ENCODE results near the gene NHLRC2.

NHLRC2 gene

DNA sequence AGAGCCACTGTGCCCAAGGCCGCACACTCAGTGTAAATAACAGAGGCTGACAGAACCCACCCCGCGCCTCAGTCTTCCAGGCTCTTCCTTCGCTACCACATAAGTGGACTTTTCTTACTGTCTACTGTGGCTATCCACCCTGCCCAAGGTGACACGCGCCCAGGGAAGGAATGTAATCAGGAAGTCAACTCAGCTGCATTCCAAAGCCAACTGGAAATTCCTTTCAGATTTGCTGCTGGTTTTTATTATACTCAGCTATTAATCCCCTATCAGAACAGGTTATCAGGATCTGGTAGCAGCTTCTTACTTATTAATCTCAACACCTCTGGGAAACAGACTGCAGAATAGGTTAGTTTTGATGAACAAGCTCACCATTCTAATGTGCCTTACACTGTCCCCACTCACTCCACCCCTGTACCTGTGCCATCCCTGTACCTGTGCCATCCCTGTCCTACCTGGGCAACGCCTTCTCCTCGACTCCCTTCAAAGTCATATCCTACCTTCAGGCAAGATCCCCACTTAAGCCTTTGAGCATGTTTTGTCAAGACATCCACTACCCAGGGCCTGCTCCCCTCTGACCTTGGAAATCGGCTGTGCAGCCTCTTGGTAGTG, 90.7 kb downstream of the NHLRC2 start:
- no peak for FAIRE-seq

GRCh38 chr10:113945687-113946085, 91.2 kb downstream of the NHLRC2 start:
- FAIRE-seq: no peak

DNA sequence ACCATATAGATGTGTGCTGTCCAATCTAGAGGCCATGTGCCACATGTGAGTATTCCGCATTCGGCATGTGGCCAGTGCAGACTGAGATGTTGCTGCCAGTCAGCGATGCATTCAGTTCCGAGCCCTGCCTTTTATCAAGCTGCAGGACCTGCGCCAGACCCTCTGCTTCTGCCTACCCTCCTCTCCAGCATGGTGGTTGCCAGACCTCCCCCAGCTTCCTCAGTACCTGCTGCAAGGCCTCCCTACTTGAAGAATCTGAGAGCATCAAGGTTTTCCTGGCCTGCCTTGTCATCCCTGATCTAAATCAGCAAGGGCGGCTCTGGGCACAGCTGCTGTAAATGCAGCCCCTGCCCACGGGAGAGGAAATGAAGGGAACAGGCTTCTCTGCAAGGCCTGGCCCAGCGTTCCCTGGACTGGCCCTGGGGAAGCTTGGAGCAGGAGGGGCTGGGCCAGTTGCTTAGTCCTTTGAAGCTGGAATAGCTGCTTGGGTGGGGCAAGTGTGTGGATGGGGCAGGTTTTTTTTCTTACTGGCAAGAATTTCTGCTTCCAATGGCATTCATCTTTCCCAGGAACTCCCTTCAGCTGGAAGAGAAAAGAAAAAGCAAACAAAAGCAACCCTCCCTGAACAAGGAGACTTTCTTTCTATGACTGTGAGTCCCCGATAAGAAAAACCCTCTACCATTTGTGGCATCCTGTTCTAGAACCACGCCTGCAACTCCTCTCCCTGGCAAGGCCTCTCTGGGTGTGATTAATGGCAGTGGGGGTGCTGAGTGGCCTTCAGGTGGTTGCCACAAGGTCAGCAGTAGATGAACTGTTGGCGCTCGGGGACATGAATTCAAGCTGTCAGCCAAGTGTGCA, 93.0 kb downstream of the NHLRC2 start:
- no peak for FAIRE-seq

DNA sequence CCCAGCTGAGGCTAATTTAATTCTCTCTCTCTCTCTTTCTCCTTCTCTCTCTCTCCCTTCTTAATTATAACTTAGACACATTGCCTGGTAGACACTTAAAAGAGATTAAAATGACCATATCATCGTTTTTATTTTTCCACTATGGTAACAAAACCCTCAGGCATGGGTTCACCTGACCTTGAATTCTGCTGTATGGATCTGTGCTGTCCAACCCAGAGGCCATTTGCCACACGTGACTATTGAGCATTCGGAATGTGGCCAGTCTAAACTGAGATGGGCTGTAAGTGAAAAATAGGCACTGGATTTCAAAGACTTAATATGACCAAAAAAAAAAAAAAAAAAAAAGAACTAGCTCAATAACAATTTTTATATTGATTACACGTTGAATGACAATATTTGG, 93.6 kb downstream of the NHLRC2 start:
- FAIRE-seq: no peak

DNA sequence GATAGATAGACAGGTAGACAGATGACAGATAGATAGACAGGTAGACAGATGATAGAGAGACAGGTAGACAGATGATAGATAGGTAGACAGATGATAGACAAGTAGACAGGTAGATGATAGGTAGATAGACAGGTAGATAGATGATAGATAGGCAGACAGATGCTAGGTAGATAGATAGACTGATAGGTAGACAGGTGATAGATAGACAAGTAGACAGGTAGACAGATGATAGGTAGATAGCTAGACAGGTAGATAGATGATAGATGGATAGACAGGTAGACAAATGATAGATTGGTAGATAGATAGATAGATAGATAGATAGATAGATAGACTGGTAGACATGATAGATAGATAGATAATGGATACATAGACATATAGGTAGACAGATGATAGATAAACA, 95.8 kb downstream of the NHLRC2 start:
- FAIRE-seq: no peak

- FAIRE-seq: no peak
These were observed 99.2 kb downstream of the NHLRC2 start for GRCh38 chr10:113953505-113954272.

DNA sequence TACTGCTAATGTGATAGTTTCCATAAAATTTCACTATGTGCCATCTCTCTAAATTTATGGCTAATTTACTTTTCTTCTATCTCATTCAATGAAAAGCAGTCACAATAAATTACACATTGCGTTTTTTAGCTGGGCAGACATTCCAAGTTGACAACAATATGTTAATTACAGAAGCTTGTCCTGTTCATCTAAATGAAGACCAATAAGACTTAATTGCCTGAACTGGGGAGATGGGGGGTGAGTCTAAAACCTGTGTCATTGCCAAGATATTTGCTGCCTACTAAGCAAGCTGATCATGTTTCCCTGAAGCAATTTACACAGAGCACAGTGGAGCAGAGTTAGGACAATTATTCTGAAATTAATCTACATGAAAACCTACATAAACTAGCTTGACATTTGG, 99.9 kb downstream of the NHLRC2 start:
- no peak for FAIRE-seq

- FAIRE-seq: no peak
These were observed 102.6 kb downstream of the NHLRC2 start for GRCh38 chr10:113957013-113957412.

- no peak for FAIRE-seq
These were observed 104.3 kb downstream of the NHLRC2 start for GRCh38 chr10:113958631-113959382.

DNA sequence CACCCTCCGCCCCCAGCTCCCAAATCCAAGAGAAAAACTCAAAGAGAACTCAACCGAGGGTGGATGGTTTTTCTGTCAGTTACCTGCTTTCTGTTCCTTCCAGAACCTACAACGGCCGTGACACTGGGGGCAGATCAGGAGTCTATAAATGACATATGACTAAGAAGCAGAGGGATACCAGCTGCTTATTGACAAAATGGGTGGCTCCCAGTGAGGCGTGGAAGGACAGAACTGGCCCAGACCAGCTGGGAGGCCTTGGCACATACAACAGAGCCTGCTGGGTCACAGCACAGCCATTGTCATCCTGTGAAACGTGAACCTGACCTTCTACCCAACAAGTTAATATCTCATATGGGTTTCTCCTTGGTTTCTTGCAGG, 104.9 kb downstream of the NHLRC2 start:
- FAIRE-seq: no peak

DNA sequence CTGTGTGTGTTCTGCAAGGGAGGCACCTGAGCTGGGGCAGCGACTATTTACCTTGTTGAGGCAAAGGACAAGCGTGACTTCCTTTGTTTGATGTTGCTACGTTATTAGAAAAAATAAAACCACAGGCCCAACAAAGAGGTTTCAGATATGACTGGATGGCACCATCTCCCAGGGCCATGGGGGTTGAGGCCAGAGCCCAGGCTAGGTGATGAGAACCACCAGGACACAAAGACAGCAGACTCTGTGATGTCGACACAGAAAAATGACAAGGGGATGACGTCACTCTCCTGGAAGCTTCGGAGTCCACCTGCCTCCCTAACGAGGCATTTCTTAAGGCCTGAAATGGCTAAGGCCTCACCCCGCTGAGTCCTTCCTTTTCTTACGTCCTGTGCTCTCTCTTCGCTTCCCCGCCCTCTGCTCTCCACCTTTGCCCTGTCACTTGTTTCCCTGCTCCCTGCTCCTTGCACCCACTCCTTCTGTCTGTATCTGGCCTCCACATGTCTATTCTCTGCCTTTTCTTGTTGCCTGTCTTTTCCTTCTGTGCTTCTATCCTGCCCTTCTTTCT, 106.2 kb downstream of the NHLRC2 start:
- no peak for FAIRE-seq

GRCh38 chr10:113961182-113962031, 106.9 kb downstream of the NHLRC2 start:
- no peak for FAIRE-seq

GRCh38 chr10:113965077-113965476, 110.6 kb downstream of the NHLRC2 start:
- FAIRE-seq: no peak

DNA sequence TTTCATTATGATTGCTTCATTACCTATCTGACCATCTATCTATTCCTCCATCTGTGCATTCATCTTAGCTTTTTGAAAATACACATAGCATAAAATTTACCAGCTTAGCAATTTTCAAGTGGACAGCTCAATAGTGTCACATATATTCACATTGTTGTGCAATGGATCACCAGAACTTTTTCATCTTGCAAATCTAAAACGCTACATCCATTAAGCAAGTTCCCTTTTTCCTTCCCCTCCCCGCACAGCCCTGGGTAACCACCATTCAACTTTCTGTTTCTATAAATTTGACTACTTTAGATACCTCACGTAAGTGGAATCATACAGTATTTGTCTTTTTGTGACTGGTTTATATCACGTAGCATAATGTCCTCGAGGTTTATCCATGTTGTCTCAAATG, 111.2 kb downstream of the NHLRC2 start:
- no peak for FAIRE-seq

All from TTC549 (cell line).